Right atrium auricular region (tissue), 2 donors: ENCODE results near the gene IGF2. TPM values are rescaled to one million over a fixed set of nuclear protein-coding genes. Genes with fewer than 3 reads are reported as not detected.

Source experiments
- DNase-seq: peaks from one replicate; pipeline ENCODE4 v3.0.0-alpha.2; 2019; ENCODE audit warnings: low spot score
- H3K27ac ChIP-seq, 2 donors: fragments of 200-600 bp; sonication (generic); 1 replicate in 1 of 2; 2 replicates in 1 of 2; pipeline ENCODE4 v1.5.1; 2016 to 2019
- H3K27me3 ChIP-seq, 2 donors: fragments of 200-600 bp; sonication (generic); one replicate each; pipeline versions ENCODE4 v1.5.1 to v1.6.0; 2017 to 2019
- H3K36me3 ChIP-seq: fragments of 200-600 bp; sonication (generic); one replicate; pipeline ENCODE4 v1.5.1; 2016
- H3K4me1 ChIP-seq, 2 donors: fragments of 200-600 bp; sonication (generic); one replicate each; pipeline versions ENCODE4 v1.5.1 to v1.6.0; 2017 to 2019
- H3K4me3 ChIP-seq, 2 donors: fragments of 200-600 bp; sonication (generic); 1 replicate in 1 of 2; 2 replicates in 1 of 2; pipeline ENCODE4 v1.5.1; 2017 to 2019; ENCODE audit warnings: mild to moderate bottlenecking in 1 of 2, moderate library complexity in 1 of 2
- H3K9me3 ChIP-seq, 2 donors: fragments of 200-600 bp; sonication (generic); one replicate each; pipeline ENCODE4 v1.5.1; 2019
- microRNA counts, 2 donors: library from miRNA; unstranded; fragments of <30 nt; microRNA quantifications; one replicate each; lab custom pipeline; 2016 to 2017
- microRNA-seq, 2 donors: library from miRNA; unstranded; fragments of <30 nt; microRNA quantifications; one replicate each; pipeline ENCODE4, GENCODE V29; 2016 to 2017; ENCODE audit warnings: borderline number of aligned reads in 2 of 2, borderline replicate concordance in 1 of 2
- total RNA-seq, 2 donors: library from RNA; depleted of rRNA; stranded (reverse); fragments of >200 nt; gene quantifications; one replicate each; pipeline ENCODE4 v1.1.0, GENCODE V29; 2016
- TF ChIP-seq, protein P1 (sequence below), 2 donors: fragments of 200-600 bp; sonication (generic); IDR thresholded peaks; one replicate each; pipeline ENCODE4 v1.5.1; 2019; ENCODE audit warnings: antibody characterized with exemption in 2 of 2

IGF2 gene
- total RNA-seq, 2 donors from 2014 or later: 43.2 to 61.9 TPM

DNA sequence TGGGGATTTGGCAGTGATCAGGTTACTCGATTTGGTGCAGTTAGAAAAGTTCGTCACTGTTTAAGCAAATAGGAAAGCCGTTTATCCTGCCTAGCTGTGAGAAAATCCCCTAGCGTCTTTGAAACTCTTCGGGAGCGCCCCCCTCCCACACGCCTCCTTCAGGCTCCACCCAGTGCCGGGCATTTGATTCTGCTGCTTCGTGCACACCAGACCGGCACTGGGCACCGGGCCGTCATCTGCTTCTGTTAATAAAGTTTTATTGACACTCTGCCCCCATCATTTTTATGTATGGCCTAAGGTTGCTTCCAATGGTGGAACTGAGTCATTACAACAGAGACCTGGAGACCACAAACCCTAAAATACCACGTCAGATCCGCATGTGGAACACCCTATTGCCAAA is 50.9 kb downstream of the IGF2 start:
- peak; percentile 23 for DNase-seq
- no peaks in the 10 kb centered on the region for H3K36me3 ChIP-seq

DNA sequence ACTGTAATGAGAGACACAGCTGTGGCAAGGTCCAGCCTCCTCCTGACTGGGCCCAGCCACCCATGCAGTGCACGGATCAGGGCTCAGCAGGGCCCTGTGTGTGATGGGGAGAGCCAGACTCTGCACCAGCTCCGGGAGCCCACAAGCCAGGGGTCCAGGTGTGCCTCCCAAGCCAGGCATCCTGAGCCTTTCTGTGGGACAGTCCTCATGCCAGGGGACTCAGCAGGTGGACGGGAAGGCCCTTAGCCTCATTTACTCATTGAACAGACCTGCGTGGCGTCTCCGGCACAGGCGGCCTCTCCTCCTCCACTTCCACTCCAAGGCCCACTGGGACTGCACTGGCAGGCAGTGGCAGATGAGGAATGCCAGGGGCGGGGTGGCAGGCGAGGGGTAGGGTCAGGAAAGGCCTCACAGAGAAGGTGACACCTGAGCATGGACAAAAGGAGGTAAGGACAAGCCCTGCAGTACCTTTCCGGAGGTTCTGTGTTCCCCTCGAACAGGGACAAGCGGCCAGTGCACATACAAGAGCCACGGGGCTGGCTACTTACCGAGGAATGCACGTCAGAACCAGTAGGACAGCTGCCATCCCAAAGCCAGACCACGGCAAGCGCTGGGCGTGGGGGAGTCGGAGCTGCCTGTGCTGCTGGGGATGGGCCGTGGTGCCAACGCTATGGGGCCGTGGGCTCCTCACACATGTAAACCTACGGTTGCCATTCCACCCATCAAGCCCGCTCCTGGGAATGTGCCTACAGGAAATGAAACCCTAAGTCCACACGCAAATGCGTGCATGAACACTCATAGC is 52.7 kb downstream of the IGF2 start:
- DNase-seq: peak; percentile 46
- H3K4me3 ChIP-seq: no peak overlapping the region
- H3K27ac ChIP-seq: no peak overlapping the region
- no peaks in the 10 kb centered on the region for H3K4me1 ChIP-seq
- TF ChIP-seq, protein P1, sequence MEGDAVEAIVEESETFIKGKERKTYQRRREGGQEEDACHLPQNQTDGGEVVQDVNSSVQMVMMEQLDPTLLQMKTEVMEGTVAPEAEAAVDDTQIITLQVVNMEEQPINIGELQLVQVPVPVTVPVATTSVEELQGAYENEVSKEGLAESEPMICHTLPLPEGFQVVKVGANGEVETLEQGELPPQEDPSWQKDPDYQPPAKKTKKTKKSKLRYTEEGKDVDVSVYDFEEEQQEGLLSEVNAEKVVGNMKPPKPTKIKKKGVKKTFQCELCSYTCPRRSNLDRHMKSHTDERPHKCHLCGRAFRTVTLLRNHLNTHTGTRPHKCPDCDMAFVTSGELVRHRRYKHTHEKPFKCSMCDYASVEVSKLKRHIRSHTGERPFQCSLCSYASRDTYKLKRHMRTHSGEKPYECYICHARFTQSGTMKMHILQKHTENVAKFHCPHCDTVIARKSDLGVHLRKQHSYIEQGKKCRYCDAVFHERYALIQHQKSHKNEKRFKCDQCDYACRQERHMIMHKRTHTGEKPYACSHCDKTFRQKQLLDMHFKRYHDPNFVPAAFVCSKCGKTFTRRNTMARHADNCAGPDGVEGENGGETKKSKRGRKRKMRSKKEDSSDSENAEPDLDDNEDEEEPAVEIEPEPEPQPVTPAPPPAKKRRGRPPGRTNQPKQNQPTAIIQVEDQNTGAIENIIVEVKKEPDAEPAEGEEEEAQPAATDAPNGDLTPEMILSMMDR (IDR thresholded peaks at IDR 0.05): no peak
- no peaks in the 10 kb centered on the region for H3K27me3 ChIP-seq
- no peaks in the 10 kb centered on the region for H3K36me3 ChIP-seq
- peaks cover 0 to 14% of the 10 kb centered on the region in 2 donors for H3K9me3 ChIP-seq

More for the DNA sequence above, 50.9 kb downstream of the IGF2 start:
- Histone ChIP-seq H3K4me1 (peaks cover 0 to 9% of the 10 kb centered on the region in 2 donors), H3K9me3 (peaks cover 0 to 14% of the 10 kb centered on the region in 2 donors), H3K4me3 (no peak overlapping the region), H3K27me3 (no peaks in the 10 kb centered on the region), H3K27ac (no peak overlapping the region)
- TF ChIP-seq, protein P1 (IDR thresholded peaks at IDR 0.05): no peak

DNA sequence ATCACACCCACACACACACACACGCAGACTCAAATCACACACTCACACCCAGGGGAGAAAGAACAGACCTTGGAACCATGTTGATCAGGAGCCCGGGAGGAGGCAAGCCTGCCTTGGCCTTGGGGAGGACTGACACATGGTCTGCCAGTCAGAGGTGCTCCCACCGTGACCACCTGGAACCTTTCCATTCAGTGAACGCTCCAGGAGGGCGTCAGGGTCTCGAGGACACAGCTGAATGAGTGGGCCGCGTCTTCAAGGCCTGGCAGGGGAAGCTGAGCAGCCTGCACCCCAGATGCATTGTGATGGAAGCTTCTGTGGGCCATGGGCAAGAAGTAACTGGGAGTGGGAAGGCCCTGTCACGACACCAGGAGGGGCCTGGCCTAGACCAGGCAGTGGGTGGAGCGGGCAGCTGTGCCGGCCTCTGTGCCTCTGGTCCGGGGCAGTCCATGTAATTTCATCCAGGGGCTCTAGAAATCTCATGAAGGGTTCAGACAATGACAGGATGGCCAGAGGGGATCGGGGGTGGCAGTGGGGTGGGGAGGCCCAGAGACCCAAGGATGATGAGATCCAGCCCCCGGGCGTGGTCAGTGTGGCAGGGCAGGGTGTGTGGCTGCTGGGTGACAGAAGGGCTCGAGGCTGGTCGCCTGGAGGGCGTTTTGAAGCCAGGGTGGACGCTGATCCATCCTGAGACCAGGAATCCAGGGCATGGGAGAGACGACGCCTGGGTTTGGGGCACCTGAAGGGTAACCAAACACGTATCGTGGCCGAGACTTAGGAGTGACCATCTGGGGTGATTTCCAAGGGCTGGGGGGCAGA is 53.7 kb downstream of the IGF2 start:
- Histone ChIP-seq H3K4me1 (no peaks in the 10 kb centered on the region), H3K4me3 (no peak overlapping the region), H3K27ac (no peak overlapping the region), H3K9me3 (peaks cover 0 to 14% of the 10 kb centered on the region in 2 donors), H3K27me3 (no peaks in the 10 kb centered on the region), H3K36me3 (no peaks in the 10 kb centered on the region)
- TF ChIP-seq, protein P1 (IDR thresholded peaks at IDR 0.05): no peak
- DNase-seq: no peak

DNA sequence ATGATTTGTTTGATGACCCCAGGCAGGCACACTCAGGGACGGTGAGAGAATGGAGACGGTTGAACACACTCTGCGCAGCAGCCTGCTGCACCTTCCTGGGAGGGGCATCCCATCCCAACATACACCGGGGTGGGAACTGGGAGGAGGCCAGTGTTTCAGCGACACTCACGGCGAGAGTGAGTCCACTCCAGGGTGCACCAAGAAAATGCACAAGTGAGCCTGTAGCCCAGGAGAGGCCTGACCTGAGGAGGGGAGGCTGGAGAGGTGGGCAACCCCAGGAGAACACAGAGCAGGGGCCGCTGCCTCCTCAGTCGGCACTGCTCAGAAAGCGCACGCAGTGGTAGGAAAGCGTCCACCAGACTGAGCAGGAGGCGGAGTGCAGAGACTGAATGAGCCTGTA is 54.5 kb downstream of the IGF2 start:
- no peak overlapping the region for H3K27ac ChIP-seq
- H3K36me3 ChIP-seq: no peaks in the 10 kb centered on the region
- no peaks in the 10 kb centered on the region for H3K4me1 ChIP-seq
- no peaks in the 10 kb centered on the region for H3K27me3 ChIP-seq
- DNase-seq: no peak
- no peak overlapping the region for H3K4me3 ChIP-seq
- H3K9me3 ChIP-seq: peaks cover 0 to 14% of the 10 kb centered on the region in 2 donors
- TF ChIP-seq, protein P1 (IDR thresholded peaks at IDR 0.05): no peak

MicroRNAs within 50 kb of the gene (microRNA counts, 767-probe panel; counts per million panel counts)
- microRNA hsa-miR-483-3p (lab: Ali Mortazavi, UCI) (3,030 to 6,567 counts per million in 2 donors), microRNA hsa-miR-483-5p (lab: Ali Mortazavi, UCI) (0 to 178 counts per million in 2 donors)

Small RNAs within 50 kb of the gene (microRNA-seq; reads per million reads assigned to microRNA genes)
- 0 reads per million in 2 donors for gene MIR4686
- 73.0 to 251 reads per million in 2 donors for gene MIR483

Other genes with a start within 250 kb of the IGF2 start
- under 1 TPM in 1 of 2 donors, not detected in 1; 0.33 TPM for gene PRR33, start 247.5 kb downstream of the IGF2 start, total RNA-seq
- 10 to 100 TPM; 12.8 to 16.4 TPM for gene TNNT3, start 219.7 kb downstream of the IGF2 start, total RNA-seq
- 100 to 1,000 TPM; 128 to 210 TPM for gene MRPL23, start 192.1 kb downstream of the IGF2 start, total RNA-seq
- 100 to 1,000 TPM; 449 to 551 TPM for gene H19, start 141.5 kb downstream of the IGF2 start, total RNA-seq
- not detected for gene INS, start 21.8 kb upstream of the IGF2 start, total RNA-seq
- gene TH, start 32.4 kb upstream of the IGF2 start, total RNA-seq: not detected
- under 1 TPM in 1 of 2 donors, not detected in 1; 0.51 TPM for gene ASCL2, start 131.2 kb upstream of the IGF2 start, total RNA-seq
- gene C11orf21, start 162.5 kb upstream of the IGF2 start, total RNA-seq: 10 to 100 TPM in 1 of 2 donors, 1 to 10 TPM in 1; 1.4 to 11.9 TPM
- 10 to 100 TPM in 1 of 2 donors, 1 to 10 TPM in 1; 2.6 to 15.2 TPM for gene TSPAN32, start 162.6 kb upstream of the IGF2 start, total RNA-seq
- gene CD81, start 237.9 kb upstream of the IGF2 start, total RNA-seq: 100 to 1,000 TPM; 433 to 528 TPM